GM21447 (cell line): ENCODE results near the gene IL6ST.
A peak's percentile ranks its signal among the peaks of the same experiment; 100 is the strongest.
"Not testable (repeated sequence)": the region's sequence is repeated elsewhere in the genome, so short reads cannot be mapped to it uniquely, and the experiment has no call there.

Source experiments
- ATAC-seq: cut with Tn5 transposase; IDR thresholded peaks from one replicate; pipeline ENCODE4 v1.9.1; 2021; ENCODE audit not compliant: unreplicated experiment

The IL6ST gene

DNA sequence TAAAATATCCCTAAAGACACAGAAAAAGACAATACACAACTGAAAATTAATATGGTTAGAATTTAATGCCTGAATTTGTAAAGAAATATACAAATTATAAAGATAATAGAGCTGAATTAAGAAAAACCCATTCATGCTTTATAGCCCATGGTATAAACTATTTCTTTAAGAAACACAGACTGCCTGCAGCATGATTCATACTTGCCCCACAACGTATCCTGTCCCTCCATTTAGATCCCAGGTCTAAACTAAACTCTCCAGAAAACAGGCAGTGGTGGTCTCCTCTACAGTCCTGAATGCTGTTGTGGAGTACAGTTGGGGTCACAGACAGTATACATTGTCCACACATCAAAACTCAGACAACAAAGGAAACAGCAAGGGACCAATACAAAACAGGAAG lies 24.8 kb downstream of the IL6ST start:
- no peak for ATAC-seq

DNA sequence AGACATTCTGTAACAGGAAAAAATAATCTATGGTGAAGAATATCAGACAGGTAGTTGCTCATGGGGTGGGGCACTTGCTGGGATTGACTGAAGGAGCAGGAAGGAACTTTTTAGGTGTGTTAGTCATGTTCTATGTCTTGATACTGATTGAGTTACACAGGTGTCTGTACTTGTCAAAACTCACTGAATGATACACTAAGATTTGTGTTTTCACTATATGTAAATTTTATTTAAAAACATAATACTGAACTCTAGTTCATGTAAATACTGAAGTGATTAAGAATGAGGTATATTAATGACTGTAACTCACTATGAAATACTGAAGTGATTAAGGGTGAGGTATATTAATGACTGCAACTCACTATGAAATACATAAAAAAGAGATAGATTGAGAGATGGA lies 28.5 kb downstream of the IL6ST start:
- no peak for ATAC-seq

DNA sequence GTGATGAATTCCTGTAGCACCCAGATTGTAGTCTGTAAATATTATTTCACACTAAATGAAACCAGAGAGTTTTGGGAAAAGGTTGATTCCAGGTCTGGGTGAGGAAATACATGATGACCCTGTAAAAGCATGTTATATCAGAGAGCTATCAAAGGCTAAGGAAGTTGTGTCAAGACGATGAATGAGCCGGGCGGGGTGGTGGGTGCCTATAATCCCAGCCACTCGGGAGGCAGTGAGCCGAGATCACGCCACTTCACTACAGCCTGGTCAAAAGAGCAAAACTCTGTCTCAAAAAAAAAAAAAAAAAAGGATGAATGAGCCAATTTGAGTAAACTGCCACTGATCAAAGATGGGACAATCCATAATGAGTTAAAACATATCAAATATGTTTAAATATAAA lies 29.2 kb downstream of the IL6ST start:
- ATAC-seq, result no peak

DNA sequence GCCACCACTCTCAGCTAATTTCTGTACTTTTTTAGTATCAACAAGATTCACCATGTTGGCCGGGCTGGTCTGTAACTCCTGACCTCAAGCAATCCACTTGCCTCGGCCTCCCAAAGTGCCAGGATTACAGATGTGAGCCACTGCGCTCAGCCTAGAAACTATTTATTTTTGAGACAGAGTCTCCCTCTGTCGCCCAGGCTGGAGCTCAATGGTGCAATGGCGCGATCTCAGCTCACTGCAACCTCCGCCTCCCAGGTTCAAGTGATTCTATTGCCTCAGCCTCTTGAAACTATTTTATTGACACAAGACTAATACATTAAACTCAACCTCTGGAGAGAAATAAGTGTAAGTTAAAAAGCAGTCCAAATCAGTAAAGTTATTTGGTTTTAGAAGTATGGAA lies 34.0 kb downstream of the IL6ST start:
- ATAC-seq, result no peak

DNA sequence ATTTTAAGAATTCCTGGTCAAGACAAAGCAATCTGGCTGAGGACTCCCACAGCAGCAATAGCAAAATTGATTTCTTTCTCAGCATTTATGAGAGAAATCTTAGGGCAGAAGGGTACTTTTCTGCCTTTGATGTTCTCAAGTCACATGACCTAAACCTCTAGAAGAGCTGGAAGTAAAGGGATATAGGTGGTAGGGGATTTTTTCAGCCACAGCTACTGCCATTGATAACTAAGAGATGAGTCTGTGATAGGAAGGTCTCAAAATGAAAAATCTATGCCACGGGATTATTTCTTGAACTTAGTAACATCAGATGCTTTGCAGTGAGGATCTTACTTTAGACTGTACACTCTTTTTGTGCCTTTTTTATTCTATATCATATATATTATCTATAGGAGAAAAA lies 35.6 kb downstream of the IL6ST start:
- no peak for ATAC-seq

DNA sequence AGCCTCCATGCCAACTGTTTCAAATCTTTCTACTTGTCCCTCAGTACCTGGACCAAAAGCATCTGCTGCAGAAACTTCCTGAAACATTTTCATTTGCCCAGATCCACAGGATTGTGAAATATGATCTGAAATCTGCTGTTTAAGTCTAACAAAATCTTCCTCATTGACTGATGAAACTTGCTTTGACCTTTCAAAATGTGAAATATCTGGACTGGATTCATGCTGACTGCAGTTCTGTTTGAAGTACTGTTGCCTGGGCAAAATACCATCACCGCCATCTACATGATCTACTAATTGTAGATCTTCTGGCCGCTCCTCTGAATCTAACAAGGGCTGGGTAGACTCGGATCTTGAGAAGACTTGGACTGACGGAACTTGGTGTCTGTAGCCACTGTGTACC lies 53.6 kb downstream of the IL6ST start:
- not testable (repeated sequence) for ATAC-seq

DNA sequence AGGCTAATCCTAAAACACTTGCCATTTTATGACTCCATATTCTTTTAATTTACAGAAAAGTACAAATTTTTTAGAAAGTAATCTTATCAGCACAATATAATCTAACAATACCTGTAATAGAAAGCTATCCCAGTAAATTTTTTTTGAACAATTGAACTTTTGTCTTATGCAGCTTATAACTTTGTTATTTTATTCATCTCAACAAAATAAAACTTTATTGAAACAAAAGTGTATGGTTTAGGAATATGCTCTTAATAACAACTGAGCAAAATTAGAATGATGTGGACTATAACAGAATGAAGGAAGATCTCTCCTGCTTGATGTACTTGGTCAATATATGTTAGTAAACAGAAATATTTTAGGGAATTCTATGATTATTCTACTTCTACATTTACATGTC lies 57.2 kb downstream of the IL6ST start:
- ATAC-seq, result not testable (repeated sequence)

DNA sequence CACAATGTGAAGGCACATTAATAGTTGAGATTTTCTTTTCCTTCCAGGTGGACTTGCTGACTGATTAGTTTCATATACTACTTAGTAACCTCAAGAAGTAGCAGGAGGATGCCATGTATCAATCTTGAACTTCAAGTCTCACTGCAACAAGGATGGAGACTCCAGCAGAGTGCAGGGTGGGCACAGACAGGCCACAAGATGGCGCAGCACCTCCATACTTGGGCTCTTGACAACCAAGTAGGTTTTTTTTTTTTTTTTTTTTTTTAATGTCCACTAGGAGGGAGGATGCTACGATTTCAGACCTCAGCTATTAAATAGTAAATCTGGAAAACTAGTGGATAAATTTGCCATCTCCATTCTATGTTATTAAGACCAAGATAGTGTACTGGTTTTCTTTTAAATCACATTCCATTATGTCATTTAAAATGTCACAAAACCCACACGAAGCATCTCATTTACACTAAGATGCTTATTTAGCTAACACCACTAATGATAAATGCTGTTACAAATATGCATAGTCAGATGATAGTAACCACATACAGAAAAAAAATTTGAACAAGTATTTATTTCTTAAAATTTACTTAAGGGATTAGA lies 58.6 kb downstream of the IL6ST start:
- ATAC-seq, result peak; percentile 76

DNA sequence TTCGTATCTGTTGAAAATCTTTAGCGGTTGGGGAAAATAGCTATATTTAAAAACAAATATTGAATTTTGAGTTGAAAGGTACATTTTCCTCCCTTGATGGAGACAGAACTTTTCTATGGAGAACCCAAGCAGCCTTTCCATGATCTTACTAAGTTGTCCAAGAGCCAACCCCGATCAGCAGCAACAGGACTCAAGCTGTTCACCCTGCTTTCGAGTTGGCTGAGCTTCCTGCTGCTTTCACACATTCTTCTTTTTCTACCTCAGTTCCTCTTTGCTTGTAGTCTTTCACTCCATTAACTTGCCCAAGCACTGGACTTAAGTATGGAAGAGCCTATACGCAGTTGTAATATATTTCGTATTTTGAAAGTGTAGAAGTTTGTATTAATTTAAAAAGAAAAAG lies 59.4 kb downstream of the IL6ST start:
- no peak for ATAC-seq

DNA sequence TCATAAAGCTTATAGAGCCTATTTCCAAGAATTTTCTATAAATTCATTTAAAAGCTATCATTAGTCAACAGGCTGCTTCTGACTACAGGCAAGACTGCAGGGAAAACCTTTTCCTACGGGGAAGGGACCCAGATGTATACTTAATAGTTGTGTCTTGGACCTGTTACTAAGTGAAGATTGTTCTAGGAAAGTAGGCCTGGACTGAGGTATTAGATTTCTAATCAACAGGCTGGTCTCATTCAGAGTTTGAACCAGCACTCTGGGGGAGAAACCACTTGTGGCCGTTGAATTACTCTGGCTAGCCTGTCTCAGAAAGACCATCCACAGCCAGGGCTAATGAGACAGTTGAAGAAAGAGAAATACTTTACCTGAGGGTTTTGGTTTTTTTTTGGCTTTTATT lies 60.0 kb downstream of the IL6ST start:
- ATAC-seq, result no peak

DNA sequence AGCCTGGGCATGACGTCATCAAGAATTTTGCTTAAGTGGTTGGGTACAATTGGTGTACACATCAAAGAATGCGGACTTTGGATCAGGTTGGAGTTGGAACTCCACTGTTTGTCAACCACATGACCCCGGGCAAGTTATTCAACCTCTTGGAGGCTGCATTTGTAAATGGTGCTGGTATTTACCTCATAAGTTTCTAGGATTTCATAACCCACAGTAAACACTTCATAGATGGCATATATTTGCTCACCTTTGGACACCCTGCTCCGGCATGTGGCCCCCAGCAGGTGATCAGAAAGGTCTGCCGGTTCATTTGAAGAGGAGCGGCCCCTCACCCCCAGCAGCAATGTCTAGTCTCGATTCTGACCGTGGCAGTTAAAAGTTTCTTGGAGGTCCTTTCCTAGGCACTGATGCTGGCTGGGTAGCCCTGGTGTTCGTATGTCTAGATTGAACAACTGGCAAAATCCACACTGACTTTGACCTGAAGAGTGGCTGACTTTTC lies 60.6 kb downstream of the IL6ST start:
- ATAC-seq, result no peak

DNA sequence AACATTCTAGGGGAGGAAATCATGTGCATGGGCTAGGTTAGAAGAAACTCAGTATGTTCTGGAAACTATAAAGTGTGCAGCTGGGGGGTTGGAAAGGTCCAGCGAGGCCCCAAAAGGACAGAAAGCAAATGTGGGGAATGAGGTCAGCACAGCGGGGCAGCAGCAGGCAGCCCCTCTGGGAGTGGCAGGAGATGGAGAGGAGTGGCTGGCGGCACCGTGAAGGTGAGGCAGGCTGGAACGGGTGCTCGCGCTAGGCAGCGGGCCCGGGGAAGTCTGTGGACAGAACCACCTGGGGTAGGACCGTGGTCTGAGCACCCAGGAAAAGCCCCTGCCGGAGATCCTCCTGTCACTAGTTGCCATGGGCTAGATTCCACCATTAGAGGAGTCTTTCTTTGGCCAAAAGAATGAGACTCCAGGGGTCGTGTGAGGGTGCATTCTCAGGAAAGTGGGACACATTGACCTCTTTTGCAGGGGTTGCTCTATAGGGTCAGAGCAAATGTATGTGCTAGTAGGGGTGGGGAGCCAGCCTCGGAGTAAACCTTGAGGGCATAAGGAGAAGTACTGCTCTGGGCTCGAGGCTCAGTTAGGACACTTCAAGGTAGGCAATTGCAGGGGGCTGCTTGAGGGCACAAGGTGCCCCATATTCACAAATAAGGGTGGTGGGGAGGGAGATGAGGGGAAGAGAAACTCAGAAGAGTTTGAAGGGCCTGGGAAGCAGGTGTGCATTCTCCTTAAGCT lies 61.2 kb downstream of the IL6ST start:
- ATAC-seq, result no peak

DNA sequence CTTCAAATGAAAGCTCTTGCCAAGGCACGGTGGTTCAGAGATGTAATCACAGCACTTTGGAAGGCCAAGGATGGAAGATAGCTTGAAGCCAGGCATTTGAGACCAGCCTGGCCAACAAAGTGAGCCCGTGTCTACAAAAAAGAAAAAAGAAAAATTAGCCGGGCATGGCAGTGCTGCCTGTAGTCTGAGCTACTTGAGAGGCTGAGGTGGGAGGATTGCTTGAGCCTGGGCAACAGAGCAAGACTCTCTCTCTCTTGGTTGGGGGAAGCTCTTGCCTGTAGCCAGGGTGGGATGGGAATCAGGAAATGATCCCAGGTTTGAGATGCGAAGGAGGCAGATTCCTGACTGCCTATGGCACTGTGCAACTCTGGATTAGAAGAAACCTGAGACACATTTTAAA lies 62.1 kb downstream of the IL6ST start:
- ATAC-seq, result no peak

DNA sequence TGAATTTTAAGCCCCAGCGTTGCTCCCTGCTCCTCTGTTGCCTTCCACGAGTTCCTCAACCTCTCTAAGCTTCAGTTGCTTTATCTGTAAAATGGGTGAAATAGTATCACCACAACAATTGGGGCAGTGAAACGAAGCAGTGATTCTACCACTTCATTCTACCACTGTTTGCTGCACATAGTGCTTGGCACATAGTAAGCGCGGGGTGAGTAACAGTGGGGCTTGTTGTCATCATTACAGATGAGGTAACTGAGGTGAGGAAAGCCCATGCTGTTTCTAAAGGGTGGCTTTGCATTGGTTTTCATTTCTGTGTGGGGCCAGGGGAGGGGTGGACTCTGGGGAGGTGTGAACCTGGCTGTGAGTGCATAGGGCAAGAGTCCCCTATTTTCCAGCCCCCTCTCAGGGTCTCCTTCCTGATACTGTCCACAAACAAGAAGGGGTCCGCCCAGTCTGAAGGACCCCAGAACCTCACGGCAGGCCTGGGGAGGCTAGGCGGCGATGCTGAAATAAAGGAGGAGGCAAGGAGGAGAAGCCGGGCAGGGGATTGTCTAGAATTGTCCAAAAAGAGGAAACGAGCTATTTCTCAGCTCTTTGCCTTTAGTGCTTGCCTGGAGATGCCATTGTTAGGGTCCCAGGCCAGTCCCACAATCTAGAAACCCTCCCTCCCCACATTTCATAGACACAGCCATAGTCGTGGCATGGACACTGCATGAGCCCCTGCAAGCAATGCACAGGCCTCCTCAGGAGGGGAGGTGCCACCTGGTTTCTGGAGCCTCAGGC lies 65.6 kb downstream of the IL6ST start:
- ATAC-seq, result no peak

DNA sequence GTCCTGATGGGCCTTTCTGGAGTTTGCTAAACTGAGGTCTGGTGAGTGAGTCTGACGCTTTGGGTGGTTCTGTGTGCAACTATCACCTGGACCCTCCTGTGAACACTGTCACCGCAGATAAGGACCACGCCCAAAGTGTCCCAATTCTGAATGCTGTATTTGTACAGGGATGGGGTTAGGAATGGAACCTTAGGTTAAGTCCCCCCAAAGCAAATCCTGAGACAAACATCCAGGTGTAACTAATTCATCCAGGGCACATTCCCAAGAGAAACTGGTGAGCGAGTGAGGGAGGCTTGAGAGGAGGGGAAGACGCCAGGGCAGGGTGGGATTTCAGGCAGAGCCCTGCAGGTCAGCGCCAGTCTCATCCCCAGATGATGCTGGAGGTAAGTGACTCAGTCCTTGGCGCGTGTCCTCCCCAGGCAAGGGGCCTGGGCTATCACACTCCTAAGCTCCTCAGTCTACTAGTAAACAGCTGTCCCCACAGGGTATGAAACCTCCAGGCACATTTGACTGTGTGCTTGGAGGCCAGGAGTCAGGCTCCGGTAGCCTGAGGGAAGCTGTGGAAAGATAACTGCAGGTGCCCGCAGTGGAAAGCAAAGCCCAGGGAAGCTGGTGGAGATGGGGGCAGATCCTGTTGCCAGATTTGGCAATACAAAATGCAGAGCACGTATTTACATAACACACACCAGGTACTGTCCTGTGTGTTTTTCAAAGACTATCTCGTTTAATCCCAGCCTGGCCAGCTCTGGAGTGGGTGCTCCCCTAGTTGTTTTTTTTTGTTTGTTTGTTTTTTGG lies 66.7 kb downstream of the IL6ST start:
- ATAC-seq, result no peak

DNA sequence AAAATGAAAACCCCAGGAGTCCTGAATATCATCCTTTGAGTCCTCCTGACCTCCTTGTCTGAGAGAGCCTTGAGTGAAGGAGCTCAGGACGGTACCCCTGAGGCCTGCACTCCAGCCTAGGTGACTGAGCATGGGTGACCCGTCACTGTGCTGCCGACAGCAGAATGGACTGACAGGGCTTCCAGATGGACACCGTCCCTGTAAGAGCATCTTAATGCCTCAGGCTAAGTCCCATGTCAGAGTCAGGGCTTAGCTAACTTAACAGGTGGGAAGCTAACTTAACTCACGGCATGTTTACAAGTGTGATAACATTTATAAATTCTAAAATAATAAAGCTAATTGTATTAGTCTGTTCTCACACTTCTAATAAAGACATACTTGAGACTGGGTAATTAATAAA lies 68.3 kb downstream of the IL6ST start:
- no peak for ATAC-seq

DNA sequence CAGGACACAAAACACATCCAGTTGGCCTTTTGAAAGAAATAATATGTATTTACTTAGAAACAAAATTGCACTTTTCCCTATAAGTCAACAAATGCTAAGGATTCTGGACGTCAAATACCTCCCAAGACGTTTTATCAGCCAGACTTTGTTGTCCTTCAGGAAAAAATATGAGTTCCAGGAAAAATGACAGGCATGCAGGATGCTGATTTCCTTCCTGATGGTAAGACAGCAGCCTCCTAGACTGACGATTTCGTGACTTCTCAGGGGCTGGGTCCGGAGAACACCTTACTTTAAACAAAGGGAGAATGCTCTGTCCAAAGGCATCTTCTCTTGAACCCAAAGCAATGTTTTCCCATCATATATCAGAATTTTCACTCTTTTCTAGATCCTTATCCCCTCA lies 69.1 kb downstream of the IL6ST start:
- ATAC-seq, result no peak

DNA sequence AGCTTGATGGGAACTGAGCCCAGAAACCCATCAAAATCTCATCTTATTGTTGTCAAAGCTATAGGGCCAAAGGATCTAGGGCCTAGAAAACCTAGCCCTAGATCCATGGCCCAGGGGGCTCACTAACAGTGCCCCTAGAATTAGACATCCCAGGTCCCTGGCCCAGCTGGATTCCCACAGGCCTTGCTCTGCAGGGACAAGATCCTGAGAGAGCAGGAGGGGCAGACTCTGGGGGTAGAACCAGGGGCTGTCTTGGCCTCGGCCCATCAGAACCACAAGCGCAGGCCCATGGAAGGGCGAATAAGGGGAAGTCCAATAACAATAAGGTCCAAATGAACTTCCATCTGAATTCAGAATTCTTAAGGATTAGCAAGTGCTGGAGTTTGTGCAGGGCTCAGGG lies 69.6 kb downstream of the IL6ST start:
- ATAC-seq, result no peak

DNA sequence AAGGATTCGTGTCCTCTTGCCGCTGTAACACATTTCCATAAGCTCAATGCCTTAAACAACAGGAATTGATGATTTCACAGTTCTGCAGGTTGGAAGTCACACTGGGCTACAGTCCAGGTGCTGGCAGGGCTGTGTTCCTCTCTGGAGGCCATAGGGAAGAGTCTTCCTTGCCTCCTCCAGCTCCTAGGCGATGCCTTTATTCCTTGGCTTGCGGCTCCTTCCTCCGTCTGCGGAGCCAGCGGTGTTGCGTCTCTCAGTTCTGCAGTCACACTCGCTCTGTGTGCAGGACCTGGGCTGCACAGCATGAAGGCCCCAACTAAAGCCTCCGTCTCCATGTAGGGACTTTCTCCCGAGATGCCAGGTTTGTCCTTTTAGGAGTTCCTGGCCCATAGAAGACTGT lies 70.0 kb downstream of the IL6ST start:
- ATAC-seq, result no peak

DNA sequence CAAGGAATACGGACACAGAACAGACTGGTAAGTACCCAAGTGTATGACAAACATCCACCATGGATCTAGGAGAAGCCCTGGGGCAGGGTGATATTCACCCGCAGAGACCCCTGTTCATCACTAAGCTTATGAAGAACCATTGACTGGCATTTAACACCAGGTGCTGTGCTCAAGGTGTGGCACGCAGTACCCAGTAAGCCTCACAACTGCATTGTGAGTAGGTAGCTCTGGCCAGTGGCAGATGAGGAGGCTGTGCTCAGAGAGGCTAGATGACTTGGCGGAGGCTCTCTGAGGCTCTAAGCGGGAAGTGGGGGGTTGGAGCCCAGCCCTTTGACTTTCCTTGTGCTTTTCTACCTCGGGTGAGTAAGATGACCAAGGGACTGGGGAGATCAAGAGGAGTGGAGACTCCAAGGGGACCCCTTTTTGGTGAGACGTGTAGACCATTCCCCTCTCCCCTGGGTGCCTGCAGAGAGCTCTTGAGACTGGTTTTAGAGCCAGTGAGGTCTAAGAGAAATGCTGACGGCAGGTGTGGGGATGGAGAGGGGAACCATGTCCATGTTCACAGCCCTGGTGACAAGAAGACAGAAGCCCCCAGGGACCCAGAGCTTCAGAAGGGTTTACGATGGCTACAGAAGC lies 70.8 kb downstream of the IL6ST start:
- ATAC-seq, result no peak
